GM12878 (cell line): ENCODE results near the gene ZNF208. TPM values are rescaled to one million over a fixed set of nuclear protein-coding genes. Genes with fewer than 3 reads are reported as not detected.

Experiments used
- ATAC-seq: fragments of 200-7000 bp; cut with Tn5 transposase; 3 replicates; pipeline ENCODE4 v1.9.1; 2020; ENCODE audit warnings: mild to moderate bottlenecking, moderate library complexity
- BruUV-seq: library from RNA; stranded (reverse); fragments of 400-500 nt; replicated peaks from 2 replicates; lab custom pipeline; 2021; lab: Mats Ljungman, UMichigan
- CTCF ChIA-PET: fragments of 300-600 bp; sonication (Branson Sonifier 250); formaldehyde crosslinking; extraction: SDS; loops from one replicate; lab custom pipeline; 2021; ENCODE audit warnings: inconsistent platforms; lab: Yijun Ruan, JAX
- POLR2A ChIA-PET: fragments of 350-600 bp; formaldehyde crosslinking; extraction: SDS; loops from one replicate; lab custom pipeline; 2021; ENCODE audit warnings: inconsistent platforms; lab: Charles Lee
- RAD21 ChIA-PET: fragments of 300-600 bp; sonication (Branson Sonifier 250); formaldehyde crosslinking; loops from one replicate; lab custom pipeline; 2023; ENCODE audit warnings: antibody characterized with exemption; ENCODE audit not compliant: unreplicated experiment; lab: Charles Lee
- SMC1A ChIA-PET: fragments of 300-600 bp; sonication (Branson Sonifier 250); formaldehyde crosslinking; loops from one replicate; lab custom pipeline; 2023; ENCODE audit not compliant: unreplicated experiment, uncharacterized antibody; lab: Charles Lee
- DNase-seq: peaks from one replicate; pipeline ENCODE4 v3.0.0-alpha.2; 2011; ENCODE audit warnings: low read depth, low spot score
- FAIRE-seq: peaks from 3 replicates; lab custom pipeline; 2011; peaks lifted over from hg19 to GRCh38; lab: Jason Lieb, UNC
- H2AFZ ChIP-seq: 2 replicates; pipeline ENCODE4 v1.6.0; 2011; ENCODE audit warnings: low read depth, low read length, control low read depth; ENCODE audit not compliant: control insufficient read depth
- H3K27ac ChIP-seq: 2 replicates; pipeline ENCODE4 v1.5.1; 2011; ENCODE audit warnings: control low read depth; ENCODE audit not compliant: control insufficient read depth, insufficient read depth
- H3K27me3 ChIP-seq, 2 experiments: replicated peaks in 1 of 2; 2 replicates each; pipeline versions ENCODE4 v1.6.0 to v1.6.1; 2011; ENCODE audit warnings: low read length in 1 of 2; ENCODE audit not compliant: control insufficient read depth in 2 of 2, insufficient read depth in 2 of 2
- H3K36me3 ChIP-seq, 2 experiments: 2 replicates each; pipeline ENCODE4 v1.5.1; 2011; ENCODE audit warnings: low read length in 1 of 2; ENCODE audit not compliant: control insufficient read depth in 2 of 2, insufficient read depth in 2 of 2
- H3K4me1 ChIP-seq: 2 replicates; pipeline ENCODE4 v1.6.1; 2011; ENCODE audit warnings: mild to moderate bottlenecking, low read length, moderate library complexity, mixed read lengths; ENCODE audit not compliant: control insufficient read depth, insufficient read depth
- H3K4me2 ChIP-seq: 2 replicates; pipeline ENCODE4 v1.6.0; 2011; ENCODE audit warnings: control low read depth; ENCODE audit not compliant: control insufficient read depth, insufficient read depth
- H3K4me3 ChIP-seq: fragments of 200-600 bp; sonication (generic); 2 replicates; pipeline ENCODE4 v1.5.1; 2016
- H3K79me2 ChIP-seq: 2 replicates; pipeline ENCODE4 v1.6.0; 2011; ENCODE audit warnings: low read length; ENCODE audit not compliant: control insufficient read depth, insufficient read depth
- H3K9ac ChIP-seq: 2 replicates; pipeline ENCODE4 v1.8.0; 2011; ENCODE audit warnings: low read length, control low read depth, mixed read lengths; ENCODE audit not compliant: control insufficient read depth, insufficient read depth
- H3K9me3 ChIP-seq: replicated peaks from 3 replicates; pipeline ENCODE4 v1.5.1; 2011; ENCODE audit warnings: mild to moderate bottlenecking, low read length; ENCODE audit not compliant: control insufficient read depth, insufficient read depth
- H4K20me1 ChIP-seq: 2 replicates; pipeline ENCODE4 v1.6.0; 2011; ENCODE audit not compliant: control insufficient read depth, insufficient read depth
- CHD2 ChIP-seq: IDR thresholded peaks from 2 replicates; pipeline ENCODE4 v1.6.1; 2011; ENCODE audit warnings: low read depth, low read length, improper control_type of control experiment, borderline replicate concordance
- CREM ChIP-seq: IDR thresholded peaks from 2 replicates; pipeline ENCODE4 v1.6.1; 2014; ENCODE audit warnings: antibody characterized with exemption, low read depth
- MYC ChIP-seq: IDR thresholded peaks from 2 replicates; pipeline ENCODE4 v1.6.1; 2011; ENCODE audit warnings: mild to moderate bottlenecking, low read length, moderate library complexity, inconsistent platforms; ENCODE audit not compliant: insufficient read depth, insufficient replicate concordance, insufficient read length, severe bottlenecking
- POLR2A ChIP-seq: IDR thresholded peaks from 2 replicates; pipeline ENCODE4 v1.6.1; 2011; ENCODE audit warnings: low read depth, mild to moderate bottlenecking, low read length
- SUZ12 ChIP-seq: fragments of 200-600 bp; sonication (generic); IDR thresholded peaks from one replicate; pipeline ENCODE4 v1.6.1; 2018; ENCODE audit warnings: antibody characterized with exemption, mild to moderate bottlenecking; ENCODE audit not compliant: unreplicated experiment
- TAF1 ChIP-seq: IDR thresholded peaks from 2 replicates; pipeline ENCODE4 v1.6.1; 2011; ENCODE audit warnings: mild to moderate bottlenecking, low read depth, low read length, borderline replicate concordance
- TCF12 ChIP-seq: IDR thresholded peaks from 2 replicates; pipeline ENCODE4 v1.6.1; 2011; ENCODE audit warnings: low read depth, mild to moderate bottlenecking, low read length
- ZNF217 ChIP-seq: fragments of 450-650 bp; IDR thresholded peaks from 2 replicates; pipeline ENCODE4 v1.6.1; 2017; ENCODE audit warnings: antibody characterized with exemption, mild to moderate bottlenecking
- WGBS: methylation state at CpG from one replicate; pipeline ENCODE4 v1.1.6; 2016; ENCODE audit warnings: low lambda C conversion rate; ENCODE audit not compliant: insufficient replicate concordance, insufficient coverage; ENCODE audit errors: missing lambda C conversion rate; 5-methylcytosine and 5-hydroxymethylcytosine counted together
- in situ Hi-C: fragments of 300-500 bp; cut with MboI; formaldehyde crosslinking; loops from 9 replicates; pipeline ENCODE4 v1.14.3; 2018; ENCODE audit warnings: mixed read lengths
- intact Hi-C: fragments of 100-400 bp; cut with micrococcal nuclease; formaldehyde crosslinking; loops from one replicate; pipeline ENCODE4 v1.14.2; 2022; ENCODE audit not compliant: unreplicated experiment
- polyA plus RNA-seq, 11 experiments: library from polyadenylated mRNA; depleted of rRNA in 4 of 11; unstranded in 6 of 11; stranded (reverse) in 5 of 11; fragments of >200 nt; fragmentation: Nextera tagmentation in 4 of 11; fragmentation: Illumina TruSeq in 1 of 11; extraction: Ambion mirVana in 4 of 11; extraction: Trizol in 1 of 11; gene quantifications; 1 replicate in 1 of 11; 2 replicates in 10 of 11; pipeline versions ENCODE4 v1.2.1 to v1.2.3, GENCODE V29; 2011 to 2016; ENCODE audit warnings: inconsistent platforms in 2 of 11, missing spikeins in 2 of 11, low read depth in 1 of 11
- total RNA-seq, 4 experiments: library from RNA; depleted of rRNA in 3 of 4; stranded (reverse); fragments of >200 nt in 3 of 4; fragmentation: Illumina TruSeq in 1 of 4; extraction: Trizol in 1 of 4; gene quantifications; 2 replicates each; pipeline versions ENCODE4 v1.2.1 to v1.2.3, GENCODE V29; 2013 to 2021

The ZNF208 gene
- total and polyA plus RNA-seq, 10 of the 15 experiments (the other 5 are each of a cell fraction or from before 2014, with no cell fraction given): 0.10 TPM; not detected in 9

DNA sequence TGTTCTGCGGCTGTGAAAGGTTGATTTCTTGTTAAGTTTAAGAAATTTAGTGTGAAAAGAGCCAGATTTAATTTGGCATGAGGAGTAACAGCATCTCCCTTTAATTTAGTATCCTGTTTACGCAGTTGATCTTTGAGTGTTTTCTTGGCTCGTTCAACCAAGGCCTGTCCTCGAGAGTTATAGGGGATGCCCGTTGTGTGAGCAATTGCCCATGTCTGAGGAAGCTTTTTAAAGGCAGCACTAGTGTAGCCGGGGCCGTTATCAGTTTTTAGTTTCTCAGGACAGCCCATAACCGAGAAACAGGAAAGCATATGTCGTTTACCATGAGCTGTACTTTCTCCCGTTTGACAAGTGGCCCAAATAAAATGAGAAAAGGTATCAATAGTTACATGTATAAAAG is 127.2 kb downstream of the ZNF208 start:
- Histone ChIP-seq H3K79me2 (no peaks in the 10 kb centered on the region), H3K9ac (no peak overlapping the region), H3K27me3 (no peaks in the 10 kb centered on the region), H4K20me1 (no peaks in the 10 kb centered on the region), H3K36me3 (no peaks in the 10 kb centered on the region), H3K4me1 (no peaks in the 10 kb centered on the region), H3K4me2 (no peak overlapping the region), H3K27ac (no peak overlapping the region), H3K4me3 (no peak overlapping the region), H3K9me3 (no peaks in the 10 kb centered on the region), H2AFZ (no peak overlapping the region)
- POLR2A ChIA-PET: no interaction called here
- TF ChIP-seq SUZ12: no peak
- no peak for TF ChIP-seq POLR2A
- no peak for TF ChIP-seq TCF12
- no peak for TF ChIP-seq MYC
- no peak for TF ChIP-seq CHD2
- TF ChIP-seq CREM: no peak
- no peak for TF ChIP-seq TAF1
- no peak for TF ChIP-seq ZNF217
- WGBS: 47% methylated on average over 10 of the region's 10 CpGs
- RAD21 ChIA-PET: no interaction called here
- DNase-seq (no peak), ATAC-seq (no peak), FAIRE-seq (no peak)
- no TSS peak for BruUV-seq
- SMC1A ChIA-PET: no interaction called here
- CTCF ChIA-PET: no interaction called here
- intact Hi-C loops: no loop called here
- in situ Hi-C loops: no loop called here

Other genes with a start within 250 kb of the ZNF208 start
- gene ZNF100, start 243.4 kb downstream of the ZNF208 start, total RNA-seq (2014; rRNA removed): 8.9 and 11.8 TPM in 2 replicates
- 15.9 and 18.2 TPM in 2 replicates for gene ZNF100, start 243.4 kb downstream of the ZNF208 start, total RNA-seq (2014; rRNA removed; fragmentation: Illumina TruSeq; extraction: Trizol)
- 14.6 and 15.4 TPM in 2 replicates for gene ZNF100, start 243.4 kb downstream of the ZNF208 start, total RNA-seq (2021)
- gene ZNF100, start 243.4 kb downstream of the ZNF208 start, polyA plus RNA-seq (2011; rRNA removed): 14.1 and 22.8 TPM in 2 replicates
- 14.7 and 20.7 TPM in 2 replicates for gene ZNF100, start 243.4 kb downstream of the ZNF208 start, polyA plus RNA-seq (2014; fragmentation: Illumina TruSeq; extraction: Trizol)
- 1 to 10 TPM; 3.0 to 3.4 TPM for gene ZNF100, start 243.4 kb downstream of the ZNF208 start, polyA plus RNA-seq (2014; fragmentation: Nextera tagmentation; extraction: Ambion mirVana)
- gene ZNF100, start 243.4 kb downstream of the ZNF208 start, polyA plus RNA-seq (2014; rRNA removed): 5.7 and 7.0 TPM in 2 replicates
- gene ZNF100, start 243.4 kb downstream of the ZNF208 start, polyA plus RNA-seq (2016; fragmentation: Nextera tagmentation; extraction: Ambion mirVana): 1 to 10 TPM; 9.0 to 9.9 TPM
- gene ZNF43, start 174.8 kb downstream of the ZNF208 start, total RNA-seq (2014; rRNA removed): 0.34 and 0.38 TPM in 2 replicates
- 0.49 and 0.64 TPM in 2 replicates for gene ZNF43, start 174.8 kb downstream of the ZNF208 start, total RNA-seq (2014; rRNA removed; fragmentation: Illumina TruSeq; extraction: Trizol)
- 0.51 and 1.0 TPM in 2 replicates for gene ZNF43, start 174.8 kb downstream of the ZNF208 start, total RNA-seq (2021)
- gene ZNF43, start 174.8 kb downstream of the ZNF208 start, polyA plus RNA-seq (2011; rRNA removed): 1.0 and 1.3 TPM in 2 replicates
- gene ZNF43, start 174.8 kb downstream of the ZNF208 start, polyA plus RNA-seq (2014; fragmentation: Illumina TruSeq; extraction: Trizol): 0.37 and 0.52 TPM in 2 replicates
- gene ZNF43, start 174.8 kb downstream of the ZNF208 start, polyA plus RNA-seq (2014; fragmentation: Nextera tagmentation; extraction: Ambion mirVana): under 1 TPM; 0.07 to 0.34 TPM
- 0.09 and 0.28 TPM in 2 replicates for gene ZNF43, start 174.8 kb downstream of the ZNF208 start, polyA plus RNA-seq (2014; rRNA removed)
- under 1 TPM; 0.39 to 0.42 TPM for gene ZNF43, start 174.8 kb downstream of the ZNF208 start, polyA plus RNA-seq (2016; fragmentation: Nextera tagmentation; extraction: Ambion mirVana)
- gene ZNF257, start 41.5 kb upstream of the ZNF208 start, total RNA-seq (2014; rRNA removed): not detected in 2 replicates
- not detected in 2 replicates for gene ZNF257, start 41.5 kb upstream of the ZNF208 start, total RNA-seq (2014; rRNA removed; fragmentation: Illumina TruSeq; extraction: Trizol)
- not detected in 2 replicates for gene ZNF257, start 41.5 kb upstream of the ZNF208 start, total RNA-seq (2021)
- 0.01 and 0.16 TPM in 2 replicates for gene ZNF257, start 41.5 kb upstream of the ZNF208 start, polyA plus RNA-seq (2011; rRNA removed)
- not detected in 2 replicates for gene ZNF257, start 41.5 kb upstream of the ZNF208 start, polyA plus RNA-seq (2014; fragmentation: Illumina TruSeq; extraction: Trizol)
- gene ZNF257, start 41.5 kb upstream of the ZNF208 start, polyA plus RNA-seq (2014; fragmentation: Nextera tagmentation; extraction: Ambion mirVana): not detected
- gene ZNF257, start 41.5 kb upstream of the ZNF208 start, polyA plus RNA-seq (2014; rRNA removed): not detected in 2 replicates
- gene ZNF257, start 41.5 kb upstream of the ZNF208 start, polyA plus RNA-seq (2016; fragmentation: Nextera tagmentation; extraction: Ambion mirVana): not detected
- not detected in 2 replicates for gene ZNF676, start 186.0 kb upstream of the ZNF208 start, total RNA-seq (2014; rRNA removed)
- not detected in 2 replicates for gene ZNF676, start 186.0 kb upstream of the ZNF208 start, total RNA-seq (2014; rRNA removed; fragmentation: Illumina TruSeq; extraction: Trizol)
- gene ZNF676, start 186.0 kb upstream of the ZNF208 start, total RNA-seq (2021): not detected in 2 replicates
- gene ZNF676, start 186.0 kb upstream of the ZNF208 start, polyA plus RNA-seq (2011; rRNA removed): 0.04 TPM in 1 of 2 replicates, not detected in the other
- gene ZNF676, start 186.0 kb upstream of the ZNF208 start, polyA plus RNA-seq (2014; fragmentation: Illumina TruSeq; extraction: Trizol): not detected in 2 replicates
- not detected for gene ZNF676, start 186.0 kb upstream of the ZNF208 start, polyA plus RNA-seq (2014; fragmentation: Nextera tagmentation; extraction: Ambion mirVana)
- not detected in 2 replicates for gene ZNF676, start 186.0 kb upstream of the ZNF208 start, polyA plus RNA-seq (2014; rRNA removed)
- not detected for gene ZNF676, start 186.0 kb upstream of the ZNF208 start, polyA plus RNA-seq (2016; fragmentation: Nextera tagmentation; extraction: Ambion mirVana)